RPMI8226 (cell line): ENCODE results near the gene LMNTD2.

Experiments
- DNase-seq: peaks from one replicate; pipeline ENCODE4 v3.0.0-alpha.2; 2015

LMNTD2 gene

DNA sequence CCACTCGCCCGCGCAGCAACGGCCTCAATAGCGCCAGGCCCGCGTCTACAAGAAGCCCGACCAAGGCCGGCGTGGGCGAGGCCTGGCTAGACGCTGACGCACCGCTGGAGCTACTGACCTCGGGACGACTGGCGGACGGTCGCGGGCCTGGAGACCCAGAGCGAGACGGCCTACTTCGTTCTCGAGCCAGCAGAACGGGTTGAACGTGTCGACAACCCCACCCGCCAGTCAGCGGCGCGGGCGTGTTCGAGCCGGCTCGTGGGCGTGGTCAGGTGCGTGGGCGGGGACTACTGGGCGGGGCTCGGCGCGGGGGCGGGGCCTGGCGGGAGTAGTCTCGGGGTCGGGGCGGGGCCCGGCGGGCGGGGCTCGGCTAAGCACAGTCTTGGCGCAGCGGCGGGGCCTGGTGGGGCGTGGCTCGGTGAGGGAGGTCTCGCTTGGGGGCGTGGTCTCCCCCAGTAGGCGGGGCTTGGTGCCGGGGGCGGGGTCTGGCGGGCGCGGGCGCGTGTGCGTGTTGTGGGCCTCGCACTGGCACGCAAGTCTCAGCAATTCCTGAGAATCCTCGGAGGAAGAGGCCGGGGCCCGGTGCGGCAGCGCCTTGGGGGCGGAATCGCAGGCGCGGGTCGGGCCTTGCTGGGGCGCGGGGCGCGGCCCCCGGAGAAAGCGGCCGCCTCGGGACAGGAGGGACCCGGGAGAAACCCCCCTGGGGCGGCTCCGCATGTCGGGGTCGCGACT is 53.4 kb downstream of the LMNTD2 start, which contains the start of gene RNH1:
Gene RNH1 (minus strand): TSS at position 248 of the 732 bp plus-strand sequence. CDS start 5,080 bp downstream, outside the sequence.
- peak; percentile 91 for DNase-seq

- DNase-seq = peak; percentile 94
Measured at GRCh38 chr11:506238-506994, 54.1 kb downstream of the LMNTD2 start.

DNA sequence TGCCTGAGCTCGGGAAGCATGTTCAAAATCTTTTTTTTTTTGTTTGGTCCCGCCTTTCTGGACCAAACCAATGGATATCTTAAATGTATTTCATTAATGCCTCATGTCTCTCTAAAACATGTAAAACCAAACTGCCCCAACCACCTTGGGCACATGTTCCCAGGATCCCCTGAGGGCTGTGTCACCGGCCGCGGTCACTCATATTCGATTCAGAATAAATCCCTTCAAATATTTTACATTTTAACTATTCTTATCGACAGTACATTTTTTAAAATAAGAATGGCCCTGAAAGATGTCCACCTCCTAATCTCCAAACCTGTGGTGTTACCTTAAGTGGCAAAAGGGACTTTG is 55.6 kb downstream of the LMNTD2 start:
- no peak for DNase-seq
